A673 (cell line): ENCODE data around the gene PARN. TPM values are rescaled to one million over a fixed set of nuclear protein-coding genes. Genes with fewer than 3 reads are reported as not detected.

ENCODE experiments used
- BruUV-seq: library from RNA; stranded (reverse); fragments of 400-500 nt; replicated peaks from 2 replicates; lab custom pipeline; 2021; lab: Mats Ljungman, UMichigan
- CTCF ChIA-PET: fragments of 300-600 bp; sonication (Branson Sonifier 250); formaldehyde crosslinking; loops from one replicate; lab custom pipeline; 2022; ENCODE audit warnings: antibody characterized with exemption; lab: Charles Lee
- POLR2A ChIA-PET: fragments of 300-600 bp; sonication (Branson Sonifier 250); formaldehyde crosslinking; loops from one replicate; lab custom pipeline; 2022; ENCODE audit warnings: antibody characterized with exemption; ENCODE audit not compliant: low non-redundant PET; lab: Charles Lee
- DNase-seq: peaks from one replicate; pipeline ENCODE4 v3.0.0-alpha.2; 2015; ENCODE audit warnings: low spot score
- H3K27ac ChIP-seq: fragments of 200-600 bp; sonication (generic); 2 replicates; pipeline ENCODE4 v1.5.1; 2016; ENCODE audit warnings: mixed run types, low read depth, mild to moderate bottlenecking, mixed read lengths, antibody characterized with exemption, low read length; ENCODE audit not compliant: poor library complexity, severe bottlenecking
- H3K27me3 ChIP-seq: fragments of 200-600 bp; sonication (generic); replicated peaks from 2 replicates; pipeline ENCODE4 v1.6.1; 2017; ENCODE audit warnings: mixed run types, low read depth, mild to moderate bottlenecking, mixed read lengths, antibody characterized with exemption, low read length; ENCODE audit not compliant: insufficient read depth, poor library complexity
- H3K36me3 ChIP-seq: fragments of 200-600 bp; sonication (generic); 2 replicates; pipeline ENCODE4 v1.6.1; 2016; ENCODE audit warnings: mixed run types, mild to moderate bottlenecking, mixed read lengths, antibody characterized with exemption, low read length; ENCODE audit not compliant: insufficient read depth, poor library complexity, severe bottlenecking
- H3K4me1 ChIP-seq: fragments of 200-600 bp; sonication (generic); 2 replicates; pipeline ENCODE4 v1.6.1; 2017; ENCODE audit warnings: mixed run types, mild to moderate bottlenecking, mixed read lengths, antibody characterized with exemption, low read length; ENCODE audit not compliant: insufficient read depth, poor library complexity, severe bottlenecking
- H3K4me3 ChIP-seq: fragments of 200-600 bp; sonication (generic); 2 replicates; pipeline ENCODE4 v1.5.1; 2016; ENCODE audit warnings: low read depth, mixed run types, mild to moderate bottlenecking, mixed read lengths, low read length; ENCODE audit not compliant: poor library complexity, severe bottlenecking
- H3K9me3 ChIP-seq: fragments of 200-600 bp; sonication (generic); 2 replicates; pipeline ENCODE4 v1.6.1; 2016; ENCODE audit warnings: mixed run types, low read depth, mild to moderate bottlenecking, mixed read lengths, antibody characterized with exemption, low read length; ENCODE audit not compliant: poor library complexity, severe bottlenecking
- EZH2 ChIP-seq: fragments of 200-600 bp; sonication (generic); IDR thresholded peaks from 2 replicates; pipeline ENCODE4 v1.6.1; 2017; ENCODE audit warnings: borderline replicate concordance, low read depth, mild to moderate bottlenecking, mixed read lengths, antibody characterized with exemption, low read length; ENCODE audit not compliant: poor library complexity, severe bottlenecking
- intact Hi-C: fragments of 100-400 bp; cut with micrococcal nuclease; formaldehyde crosslinking; loops from one replicate; pipeline ENCODE4 v1.10.0; 2022; ENCODE audit not compliant: unreplicated experiment
- total RNA-seq: library from RNA; stranded (reverse); gene quantifications from 2 replicates; pipeline ENCODE4 v1.2.3, GENCODE V29; 2021
- TF ChIP-seq, protein P1 (sequence below): fragments of 300-800, 200-600 bp; sonication (generic); conservative IDR thresholded peaks from 2 replicates; pipeline ENCODE4 v1.5.1; 2017; ENCODE audit warnings: low read depth, mild to moderate bottlenecking, antibody characterized with exemption, low read length, moderate library complexity, mixed read lengths

The PARN gene
- total RNA-seq, 1 experiment from 2014 or later = 37.5 TPM

DNA sequence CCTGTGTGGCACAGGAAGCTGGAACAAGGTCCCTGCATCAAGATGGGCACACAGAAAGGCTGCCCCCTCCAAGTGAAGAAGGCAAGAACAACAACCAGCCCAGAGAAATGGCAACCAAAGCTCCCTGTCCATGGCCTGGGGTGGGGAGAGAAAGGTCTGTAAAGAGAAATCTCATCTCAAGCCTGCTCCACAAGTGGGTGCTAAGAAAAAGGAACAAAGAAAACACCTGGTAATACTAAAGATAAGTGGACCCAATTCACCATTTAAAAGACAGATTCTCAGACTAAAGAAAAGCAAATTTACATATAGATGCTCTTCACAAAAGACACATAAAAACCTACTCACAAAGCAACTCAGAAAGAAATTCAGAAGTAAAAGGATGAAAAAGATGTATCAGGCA lies 107.4 kb downstream of the PARN start:
- Histone ChIP-seq H3K27me3 (no peaks in the 10 kb centered on the region), H3K4me3 (no peak overlapping the region), H3K36me3 (no peaks in the 10 kb centered on the region), H3K9me3 (no peaks in the 10 kb centered on the region), H3K27ac (no peak overlapping the region), H3K4me1 (peaks cover 5% of the 10 kb centered on the region)
- ChIA-PET CTCF (no interaction called here), POLR2A (no interaction called here)
- no peak for DNase-seq
- TF ChIP-seq EZH2 = no peak
- TF ChIP-seq, protein P1, sequence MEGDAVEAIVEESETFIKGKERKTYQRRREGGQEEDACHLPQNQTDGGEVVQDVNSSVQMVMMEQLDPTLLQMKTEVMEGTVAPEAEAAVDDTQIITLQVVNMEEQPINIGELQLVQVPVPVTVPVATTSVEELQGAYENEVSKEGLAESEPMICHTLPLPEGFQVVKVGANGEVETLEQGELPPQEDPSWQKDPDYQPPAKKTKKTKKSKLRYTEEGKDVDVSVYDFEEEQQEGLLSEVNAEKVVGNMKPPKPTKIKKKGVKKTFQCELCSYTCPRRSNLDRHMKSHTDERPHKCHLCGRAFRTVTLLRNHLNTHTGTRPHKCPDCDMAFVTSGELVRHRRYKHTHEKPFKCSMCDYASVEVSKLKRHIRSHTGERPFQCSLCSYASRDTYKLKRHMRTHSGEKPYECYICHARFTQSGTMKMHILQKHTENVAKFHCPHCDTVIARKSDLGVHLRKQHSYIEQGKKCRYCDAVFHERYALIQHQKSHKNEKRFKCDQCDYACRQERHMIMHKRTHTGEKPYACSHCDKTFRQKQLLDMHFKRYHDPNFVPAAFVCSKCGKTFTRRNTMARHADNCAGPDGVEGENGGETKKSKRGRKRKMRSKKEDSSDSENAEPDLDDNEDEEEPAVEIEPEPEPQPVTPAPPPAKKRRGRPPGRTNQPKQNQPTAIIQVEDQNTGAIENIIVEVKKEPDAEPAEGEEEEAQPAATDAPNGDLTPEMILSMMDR = no peak
- BruUV-seq = no TSS peak
- intact Hi-C loops = no loop called here

DNA sequence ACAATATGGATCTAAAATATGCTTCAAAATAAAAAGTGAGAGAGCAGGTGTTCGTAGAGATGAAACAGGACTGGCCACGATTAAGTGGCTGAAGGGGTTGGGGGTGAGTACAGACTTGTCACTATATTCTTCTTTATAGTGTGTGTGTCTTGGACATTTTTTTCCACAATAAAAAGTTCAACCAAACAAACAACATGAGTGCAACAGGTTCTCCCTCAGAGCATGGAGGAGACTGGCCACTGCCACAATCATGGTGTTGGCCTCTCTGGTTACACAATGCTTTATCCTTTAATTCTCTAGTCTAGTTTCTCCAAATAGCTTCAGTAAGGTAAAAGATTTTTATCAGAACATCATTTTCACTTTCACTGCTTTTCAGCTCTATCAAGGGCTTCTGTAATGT lies 109.3 kb downstream of the PARN start:
- Histone ChIP-seq H3K36me3 (no peaks in the 10 kb centered on the region), H3K27ac (no peak overlapping the region), H3K4me1 (no peaks in the 10 kb centered on the region), H3K27me3 (no peaks in the 10 kb centered on the region), H3K4me3 (no peak overlapping the region), H3K9me3 (no peaks in the 10 kb centered on the region)
- no peak for DNase-seq
- ChIA-PET POLR2A (no interaction called here), CTCF (no interaction called here)
- no TSS peak for BruUV-seq
- TF ChIP-seq EZH2 = no peak
- TF ChIP-seq, protein P1 = no peak
- intact Hi-C loops = no loop called here

DNA sequence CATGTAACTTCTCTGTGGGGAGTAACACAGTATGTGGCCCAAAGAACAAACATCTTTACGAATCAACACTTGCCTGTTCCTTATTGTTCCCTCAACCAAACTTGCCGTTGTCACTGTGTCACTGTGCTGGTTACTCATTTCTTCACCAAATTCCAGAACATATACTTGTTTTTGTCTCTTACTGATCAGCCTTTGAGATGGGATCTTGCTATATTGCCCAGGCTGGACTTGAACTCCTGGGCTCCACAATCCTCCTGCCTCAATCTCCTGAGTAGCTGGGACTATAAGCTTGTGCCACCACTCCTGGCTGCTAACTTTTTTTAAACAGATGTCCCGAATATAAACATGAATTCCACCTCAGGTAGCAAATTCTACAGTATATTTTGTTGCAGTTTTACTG lies 115.1 kb downstream of the PARN start:
- no TSS peak for BruUV-seq
- Histone ChIP-seq H3K27ac (no peak overlapping the region), H3K9me3 (no peaks in the 10 kb centered on the region), H3K4me1 (no peaks in the 10 kb centered on the region), H3K36me3 (no peaks in the 10 kb centered on the region), H3K27me3 (no peaks in the 10 kb centered on the region), H3K4me3 (no peak overlapping the region)
- POLR2A ChIA-PET = no interaction called here
- intact Hi-C loops = no loop called here
- TF ChIP-seq EZH2 = no peak
- TF ChIP-seq, protein P1 = no peak
- DNase-seq = no peak
- CTCF ChIA-PET = no interaction called here
